Neural progenitor cell (in vitro differentiated cells): ENCODE data around the gene TMEM150C. TPM values are rescaled to one million over a fixed set of nuclear protein-coding genes. Genes with fewer than 3 reads are reported as not detected.

Source experiments
- DNase-seq: peaks from one replicate; pipeline ENCODE4 v3.0.0-alpha.2; 2016; ENCODE audit warnings: low spot score
- H2AFZ ChIP-seq: fragments of 200-600 bp; sonication (generic); replicated peaks from 2 replicates; pipeline ENCODE4 v1.6.1; 2016; ENCODE audit warnings: antibody characterized with exemption
- H3F3A ChIP-seq: fragments of 200-600 bp; sonication (generic); 2 replicates; pipeline ENCODE4 v1.6.1; 2016; ENCODE audit warnings: antibody characterized with exemption, low read depth
- H3K27ac ChIP-seq: fragments of 200-600 bp; sonication (generic); 2 replicates; pipeline ENCODE4 v1.5.1; 2016; ENCODE audit warnings: mild to moderate bottlenecking
- H3K27me3 ChIP-seq: fragments of 200-600 bp; sonication (generic); 2 replicates; pipeline ENCODE4 v1.6.1; 2016; ENCODE audit warnings: mild to moderate bottlenecking, moderate library complexity
- H3K36me3 ChIP-seq: fragments of 200-600 bp; sonication (generic); 2 replicates; pipeline ENCODE4 v1.5.1; 2016
- H3K4me1 ChIP-seq: fragments of 200-600 bp; sonication (generic); 2 replicates; pipeline ENCODE4 v1.6.1; 2016; ENCODE audit warnings: mixed run types
- H3K4me2 ChIP-seq: fragments of 200-600 bp; sonication (generic); 2 replicates; pipeline ENCODE4 v1.6.1; 2016
- H3K4me3 ChIP-seq: fragments of 200-600 bp; sonication (generic); 2 replicates; pipeline ENCODE4 v1.5.1; 2016
- H3K79me2 ChIP-seq: fragments of 200-600 bp; sonication (generic); 2 replicates; pipeline ENCODE4 v1.6.1; 2016; ENCODE audit warnings: low read depth
- H3K9ac ChIP-seq: fragments of 200-600 bp; sonication (generic); 2 replicates; pipeline ENCODE4 v1.6.1; 2016
- H3K9me3 ChIP-seq: fragments of 200-600 bp; sonication (generic); 2 replicates; pipeline ENCODE4 v1.5.1; 2016; ENCODE audit warnings: low read depth
- H4K20me1 ChIP-seq: fragments of 200-600 bp; sonication (generic); 2 replicates; pipeline ENCODE4 v1.6.1; 2016; ENCODE audit warnings: low read depth
- H3K27ac Mint-ChIP-seq: 3 replicates; pipeline ENCODE4 v1.8.0; 2021; ENCODE audit warnings: mixed read lengths
- H3K27me3 Mint-ChIP-seq: 2 replicates; pipeline ENCODE4 v1.8.0; 2022; ENCODE audit warnings: low read depth, mild to moderate bottlenecking, inconsistent platforms, moderate library complexity, mixed read lengths; ENCODE audit not compliant: insufficient read depth
- H3K36me3 Mint-ChIP-seq: 3 replicates; pipeline ENCODE4 v1.8.0; 2021; ENCODE audit warnings: mixed read lengths
- H3K4me1 Mint-ChIP-seq: 3 replicates; pipeline ENCODE4 v1.8.0; 2021; ENCODE audit warnings: mixed read lengths
- H3K4me3 Mint-ChIP-seq: 3 replicates; pipeline ENCODE4 v1.8.0; 2021; ENCODE audit warnings: mild to moderate bottlenecking, moderate library complexity, mixed read lengths
- H3K9me3 Mint-ChIP-seq: 3 replicates; pipeline ENCODE4 v1.8.0; 2020; ENCODE audit warnings: mixed read lengths
- CTCF ChIP-seq: fragments of 200-600 bp; sonication (generic); IDR thresholded peaks from 2 replicates; pipeline ENCODE4 v1.5.1; 2017; ENCODE audit warnings: antibody characterized with exemption, mild to moderate bottlenecking
- EZH2 ChIP-seq: fragments of 200-600 bp; sonication (generic); IDR thresholded peaks from 2 replicates; pipeline ENCODE4 v1.6.1; 2017; ENCODE audit warnings: antibody characterized with exemption, mild to moderate bottlenecking, moderate library complexity
- EZH2phosphoT487 ChIP-seq: fragments of 200-600 bp; sonication (generic); IDR thresholded peaks from 2 replicates; pipeline ENCODE4 v1.6.1; 2017; ENCODE audit warnings: antibody characterized with exemption
- total RNA-seq: library from RNA; depleted of rRNA; stranded (reverse); fragments of >200 nt; gene quantifications from 2 replicates; pipeline ENCODE4 v1.2.3, GENCODE V29; 2015; ENCODE audit warnings: low replicate concordance

The TMEM150C gene
- total RNA-seq, 1 donor from 2014 or later: 3.8 TPM

GRCh38 chr4:82567444-82567843, 5.7 kb upstream of the TMEM150C start:
- peaks cover 9% of the 10 kb centered on the region for H3K27me3 Mint-ChIP-seq
- Histone ChIP-seq H3K36me3 (no peaks in the 10 kb centered on the region), H3K27me3 (peaks cover under 1% of the 10 kb centered on the region), H3K9ac (no peak overlapping the region), H3K27ac (no peak overlapping the region), H3K9me3 (no peaks in the 10 kb centered on the region), H3K4me2 (no peak overlapping the region), H3F3A (peaks cover under 1% of the 10 kb centered on the region), H3K4me1 (peaks cover under 1% of the 10 kb centered on the region), H4K20me1 (no peaks in the 10 kb centered on the region), H3K4me3 (no peak overlapping the region), H3K79me2 (no peaks in the 10 kb centered on the region), H2AFZ (no peak overlapping the region)
- no peak for DNase-seq
- peaks cover 5% of the 10 kb centered on the region for H3K4me1 Mint-ChIP-seq
- H3K4me3 Mint-ChIP-seq: no peak overlapping the region
- TF ChIP-seq EZH2: no peak
- TF ChIP-seq CTCF: no peak
- no peak for TF ChIP-seq EZH2phosphoT487
- peaks cover 2% of the 10 kb centered on the region for H3K36me3 Mint-ChIP-seq
- H3K9me3 Mint-ChIP-seq: no peaks in the 10 kb centered on the region
- no peak overlapping the region for H3K27ac Mint-ChIP-seq

- H3K9me3 Mint-ChIP-seq: no peaks in the 10 kb centered on the region
- H3K9ac ChIP-seq: no peak overlapping the region
- peak overlapping the region; percentile 58 for H3K27ac Mint-ChIP-seq
- H3K4me3 ChIP-seq: peak overlapping the region; percentile 59
- no peak overlapping the region for H3K27ac ChIP-seq
- peaks cover 20% of the 10 kb centered on the region for H3K27me3 Mint-ChIP-seq
- peaks cover 13% of the 10 kb centered on the region for H3K4me1 ChIP-seq
- H2AFZ ChIP-seq: no peak overlapping the region
- H3F3A ChIP-seq: peaks cover 28% of the 10 kb centered on the region
- peaks cover 24% of the 10 kb centered on the region for H3K27me3 ChIP-seq
- H3K4me1 Mint-ChIP-seq: peaks cover 23% of the 10 kb centered on the region
- peaks cover 5% of the 10 kb centered on the region for H4K20me1 ChIP-seq
- peak overlapping the region; percentile 75 for H3K4me2 ChIP-seq
- H3K36me3 Mint-ChIP-seq: peaks cover 2% of the 10 kb centered on the region
- H3K79me2 ChIP-seq: no peaks in the 10 kb centered on the region
- H3K9me3 ChIP-seq: no peaks in the 10 kb centered on the region
- H3K4me3 Mint-ChIP-seq: peak overlapping the region; percentile 92
- DNase-seq: no peak
- H3K36me3 ChIP-seq: no peaks in the 10 kb centered on the region
- TF ChIP-seq CTCF: no peak
- TF ChIP-seq EZH2: no peak
- no peak for TF ChIP-seq EZH2phosphoT487
These were observed 721 bp upstream of the TMEM150C start for GRCh38 chr4:82562564-82562854.

- Histone ChIP-seq H3K27me3 (peaks cover 24% of the 10 kb centered on the region), H3F3A (peaks cover 28% of the 10 kb centered on the region), H3K4me2 (peak overlapping the region; percentile 75), H4K20me1 (peaks cover 5% of the 10 kb centered on the region), H3K79me2 (no peaks in the 10 kb centered on the region), H3K36me3 (no peaks in the 10 kb centered on the region), H3K9ac (no peak overlapping the region), H3K27ac (no peak overlapping the region), H3K9me3 (no peaks in the 10 kb centered on the region), H3K4me1 (peaks cover 13% of the 10 kb centered on the region), H2AFZ (peak overlapping the region; percentile 75), H3K4me3 (peak overlapping the region; percentile 59)
- Mint-ChIP-seq H3K27me3 (peaks cover 22% of the 10 kb centered on the region), H3K36me3 (peaks cover 2% of the 10 kb centered on the region), H3K4me1 (peaks cover 23% of the 10 kb centered on the region), H3K27ac (peak overlapping the region; percentile 61), H3K4me3 (peak overlapping the region; percentile 92), H3K9me3 (no peaks in the 10 kb centered on the region)
- DNase-seq: no peak
- TF ChIP-seq EZH2 (peak; percentile 36), CTCF (no peak)
These were observed 669 bp downstream of the TMEM150C start for GRCh38 chr4:82560853-82561785.
